Measurements from ENCODE around the gene TMEM38A.

Gene TMEM38A, protein sequence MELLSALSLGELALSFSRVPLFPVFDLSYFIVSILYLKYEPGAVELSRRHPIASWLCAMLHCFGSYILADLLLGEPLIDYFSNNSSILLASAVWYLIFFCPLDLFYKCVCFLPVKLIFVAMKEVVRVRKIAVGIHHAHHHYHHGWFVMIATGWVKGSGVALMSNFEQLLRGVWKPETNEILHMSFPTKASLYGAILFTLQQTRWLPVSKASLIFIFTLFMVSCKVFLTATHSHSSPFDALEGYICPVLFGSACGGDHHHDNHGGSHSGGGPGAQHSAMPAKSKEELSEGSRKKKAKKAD

DNA sequence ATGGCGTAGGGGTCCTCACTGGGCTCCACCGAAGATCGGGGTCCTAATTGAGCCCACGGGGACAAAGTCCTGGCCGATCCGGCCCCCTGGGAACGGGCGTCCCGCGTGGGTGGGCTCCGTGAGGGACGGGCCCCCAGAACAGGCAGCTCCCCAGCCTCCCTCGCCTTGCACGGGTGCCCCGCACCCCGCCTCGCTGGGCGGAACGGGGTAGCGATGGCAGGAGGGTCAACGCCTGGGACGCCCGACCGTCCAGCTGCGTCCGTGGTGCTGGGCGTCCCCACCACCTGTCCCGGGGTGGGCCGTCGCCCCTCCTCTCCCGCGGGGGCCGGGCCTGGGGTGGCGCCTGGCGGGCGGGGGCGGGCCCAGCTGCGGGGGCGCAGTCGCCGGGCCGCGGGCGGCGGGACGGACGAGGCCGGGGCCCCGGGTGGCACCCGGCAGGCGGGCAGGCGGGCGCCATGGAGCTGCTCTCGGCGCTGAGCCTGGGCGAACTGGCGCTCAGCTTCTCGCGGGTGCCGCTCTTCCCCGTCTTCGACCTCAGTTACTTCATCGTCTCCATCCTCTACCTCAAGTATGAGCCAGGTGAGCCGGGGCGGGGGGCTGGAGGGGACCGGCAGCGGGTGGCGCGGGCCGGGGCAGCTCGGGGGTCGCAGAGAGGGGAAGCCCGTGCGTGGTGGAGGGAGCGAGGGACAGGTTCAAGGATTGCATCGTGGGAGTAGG lies at the start of gene TMEM38A:
Gene TMEM38A (plus strand): TSS at position 377 of the 717 bp plus-strand sequence. CDS start 79 bp downstream, at position 456.
- no peak for DNase-seq (ENCODE audit: low read depth)
- in situ Hi-C loops (cut with HindIII; ENCODE audit: low sequenced_read_pairs) = no loop called here
- TF ChIP-seq, protein P1, sequence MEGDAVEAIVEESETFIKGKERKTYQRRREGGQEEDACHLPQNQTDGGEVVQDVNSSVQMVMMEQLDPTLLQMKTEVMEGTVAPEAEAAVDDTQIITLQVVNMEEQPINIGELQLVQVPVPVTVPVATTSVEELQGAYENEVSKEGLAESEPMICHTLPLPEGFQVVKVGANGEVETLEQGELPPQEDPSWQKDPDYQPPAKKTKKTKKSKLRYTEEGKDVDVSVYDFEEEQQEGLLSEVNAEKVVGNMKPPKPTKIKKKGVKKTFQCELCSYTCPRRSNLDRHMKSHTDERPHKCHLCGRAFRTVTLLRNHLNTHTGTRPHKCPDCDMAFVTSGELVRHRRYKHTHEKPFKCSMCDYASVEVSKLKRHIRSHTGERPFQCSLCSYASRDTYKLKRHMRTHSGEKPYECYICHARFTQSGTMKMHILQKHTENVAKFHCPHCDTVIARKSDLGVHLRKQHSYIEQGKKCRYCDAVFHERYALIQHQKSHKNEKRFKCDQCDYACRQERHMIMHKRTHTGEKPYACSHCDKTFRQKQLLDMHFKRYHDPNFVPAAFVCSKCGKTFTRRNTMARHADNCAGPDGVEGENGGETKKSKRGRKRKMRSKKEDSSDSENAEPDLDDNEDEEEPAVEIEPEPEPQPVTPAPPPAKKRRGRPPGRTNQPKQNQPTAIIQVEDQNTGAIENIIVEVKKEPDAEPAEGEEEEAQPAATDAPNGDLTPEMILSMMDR (IDR thresholded peaks at IDR 0.05; ENCODE audit: low read depth, low read length, missing control alignments) = no peak
- peak within 1 kb of the TSS; percentile 73 for H3K4me3 ChIP-seq (ENCODE audit: low read depth, low read length)

DNA sequence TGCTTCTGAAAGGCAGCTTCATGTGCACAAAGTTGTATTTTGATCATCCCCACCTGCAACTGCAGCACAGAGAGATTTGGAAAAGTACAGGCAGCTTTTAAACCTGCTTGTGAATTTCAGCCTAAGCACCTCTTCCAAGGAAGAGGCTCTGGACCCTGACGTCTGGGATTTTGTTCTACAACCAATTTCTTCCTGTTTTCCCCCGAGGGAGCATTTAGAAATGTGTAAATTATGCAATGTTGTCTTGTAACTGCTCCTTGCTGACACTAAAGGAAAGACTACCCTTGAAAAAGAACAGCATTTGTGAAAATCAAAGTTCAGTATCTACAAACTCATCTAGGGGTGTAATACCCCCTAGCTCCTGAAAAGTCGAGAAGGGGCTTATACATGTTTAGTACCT lies 48.3 kb upstream of the TMEM38A start:
- H3K4me3 ChIP-seq (ENCODE audit: low read depth, low read length) = no peak overlapping the region
- DNase-seq (ENCODE audit: low read depth) = no peak
- in situ Hi-C loops (cut with HindIII; ENCODE audit: low sequenced_read_pairs) = no loop called here
- TF ChIP-seq, protein P1 (IDR thresholded peaks at IDR 0.05; ENCODE audit: low read depth, low read length, missing control alignments) = no peak

DNA sequence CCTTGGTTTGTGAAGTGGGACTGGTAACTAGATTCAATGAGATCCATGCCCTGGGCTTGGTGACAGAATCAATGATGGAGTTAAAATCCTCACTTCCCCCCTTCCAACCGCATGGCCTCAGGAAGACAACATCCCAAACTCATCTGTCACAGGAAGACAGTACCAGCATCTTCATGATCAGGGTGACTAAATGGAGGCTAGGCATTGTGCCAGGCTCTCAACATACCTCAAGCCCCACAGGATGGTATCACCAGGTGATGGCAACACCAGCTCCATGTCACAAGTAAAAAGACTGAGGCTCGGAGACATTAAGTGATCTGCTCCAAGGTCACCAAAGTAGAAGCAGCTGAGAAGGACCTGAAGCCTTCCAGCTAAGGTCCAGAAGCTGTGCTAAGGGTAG lies 47.1 kb upstream of the TMEM38A start:
- TF ChIP-seq, protein P1 (IDR thresholded peaks at IDR 0.05; ENCODE audit: low read depth, low read length, missing control alignments) = no peak
- in situ Hi-C loops (cut with HindIII; ENCODE audit: low sequenced_read_pairs) = no loop called here
- no peak for DNase-seq (ENCODE audit: low read depth)
- no peak overlapping the region for H3K4me3 ChIP-seq (ENCODE audit: low read depth, low read length)

DNA sequence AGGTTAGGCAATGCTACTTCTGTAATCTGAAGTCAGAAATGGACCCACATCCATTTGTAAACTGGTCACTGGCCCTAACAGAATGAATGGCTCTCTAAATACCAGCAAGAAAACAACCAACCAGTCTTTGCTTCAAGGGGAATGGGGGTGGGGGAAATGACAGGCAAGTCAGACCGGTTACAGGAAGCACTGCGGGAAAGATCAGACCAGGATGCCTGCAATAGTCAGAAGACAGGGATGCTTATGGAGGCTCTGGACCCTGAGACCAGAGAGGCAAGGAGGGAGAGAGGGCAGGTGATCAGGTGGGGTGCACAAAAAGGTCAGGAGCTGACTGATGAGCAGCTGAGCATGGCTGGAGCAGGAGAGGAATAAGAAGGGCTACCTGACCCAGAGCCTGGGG lies 46.0 kb upstream of the TMEM38A start:
- no peak overlapping the region for H3K4me3 ChIP-seq (ENCODE audit: low read depth, low read length)
- TF ChIP-seq, protein P1 (IDR thresholded peaks at IDR 0.05; ENCODE audit: low read depth, low read length, missing control alignments) = no peak
- in situ Hi-C loops (cut with HindIII; ENCODE audit: low sequenced_read_pairs) = no loop called here
- no peak for DNase-seq (ENCODE audit: low read depth)

DNA sequence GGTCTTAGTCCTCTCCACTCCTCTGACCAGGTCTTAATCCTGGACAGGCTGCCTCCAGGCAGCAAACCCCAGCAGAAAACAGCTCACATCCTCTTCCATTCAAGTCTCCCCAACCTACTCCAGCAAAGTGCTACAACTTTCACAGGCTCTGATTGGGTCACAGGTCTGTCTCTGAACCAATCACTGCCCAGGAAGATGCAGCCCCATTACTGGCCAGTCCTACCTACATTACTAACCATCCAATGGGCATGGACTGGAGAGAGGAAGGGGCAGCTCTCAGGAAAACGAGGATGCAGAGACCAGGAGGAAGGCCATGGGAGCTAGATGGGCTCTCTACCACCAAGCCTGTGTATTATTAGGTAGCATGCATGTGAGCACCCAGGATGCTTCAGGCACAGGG lies 45.1 kb upstream of the TMEM38A start:
- no peak overlapping the region for H3K4me3 ChIP-seq (ENCODE audit: low read depth, low read length)
- in situ Hi-C loops (cut with HindIII; ENCODE audit: low sequenced_read_pairs) = no loop called here
- TF ChIP-seq, protein P1 (IDR thresholded peaks at IDR 0.05; ENCODE audit: low read depth, low read length, missing control alignments) = no peak
- no peak for DNase-seq (ENCODE audit: low read depth)

DNA sequence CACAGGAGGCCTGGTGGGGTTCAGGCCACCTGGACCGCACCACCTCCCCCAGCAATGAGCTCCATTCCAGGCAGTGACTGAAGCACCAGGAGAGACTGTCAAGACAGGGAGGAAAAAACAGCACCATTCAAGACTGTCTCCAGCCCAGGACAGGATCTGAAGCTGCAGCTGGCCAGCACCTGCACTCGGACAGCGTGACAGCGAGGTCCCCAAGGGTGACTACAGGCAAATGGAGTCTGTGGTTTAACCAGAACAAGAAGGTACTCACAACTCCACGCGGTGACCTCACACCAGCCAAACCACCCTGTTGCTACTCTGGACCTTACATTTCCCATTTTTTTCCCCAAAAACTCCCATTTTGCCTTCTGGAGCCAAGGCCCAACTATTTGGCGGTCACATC lies 42.7 kb upstream of the TMEM38A start:
- no peak for DNase-seq (ENCODE audit: low read depth)
- in situ Hi-C loops (cut with HindIII; ENCODE audit: low sequenced_read_pairs) = no loop called here
- H3K4me3 ChIP-seq (ENCODE audit: low read depth, low read length) = no peak overlapping the region

More for the DNA sequence above, 42.7 kb upstream of the TMEM38A start:
- TF ChIP-seq, protein P1 (IDR thresholded peaks at IDR 0.05; ENCODE audit: low read depth, low read length, missing control alignments) = no peak

Measured in astrocyte of the cerebellum (primary cell).